Naive B cell (primary cell): ENCODE results near the gene BICC1. TPM values are rescaled to one million over a fixed set of nuclear protein-coding genes. Genes with fewer than 3 reads are reported as not detected.

Experiments
- ATAC-seq, 2 donors: fragments of 150-1000 bp; cut with Tn5 transposase; 2 replicates each; pipeline ENCODE4 v1.10.0; 2021; ENCODE audit warnings: low read depth in 2 of 2, mild to moderate bottlenecking in 2 of 2, moderate library complexity in 2 of 2
- DNase-seq: peaks from one replicate; pipeline ENCODE4 v3.0.0; 2022
- H3K27ac Mint-ChIP-seq, 6 donors: one replicate each; pipeline ENCODE4 v1.8.0; 2020 to 2022; ENCODE audit warnings: mild to moderate bottlenecking in 6 of 6, mixed read lengths in 6 of 6, moderate library complexity in 5 of 6, inconsistent platforms in 2 of 6
- H3K27me3 Mint-ChIP-seq, 3 donors: one replicate each; pipeline ENCODE4 v1.8.0; 2021 to 2022; ENCODE audit warnings: mixed read lengths in 3 of 3, mild to moderate bottlenecking in 1 of 3
- H3K36me3 Mint-ChIP-seq, 2 donors: one replicate each; pipeline ENCODE4 v1.8.0; 2020 to 2022; ENCODE audit warnings: mixed read lengths in 2 of 2, inconsistent platforms in 1 of 2, mild to moderate bottlenecking in 1 of 2
- H3K4me1 Mint-ChIP-seq, 3 donors: one replicate each; pipeline ENCODE4 v1.8.0; 2020 to 2022; ENCODE audit warnings: mixed read lengths in 3 of 3, inconsistent platforms in 1 of 3, mild to moderate bottlenecking in 1 of 3, moderate library complexity in 1 of 3
- H3K4me3 Mint-ChIP-seq, 8 donors: one replicate each; pipeline ENCODE4 v1.8.0; 2020 to 2022; ENCODE audit warnings: mild to moderate bottlenecking in 8 of 8, mixed read lengths in 8 of 8, moderate library complexity in 8 of 8, inconsistent platforms in 2 of 8
- H3K9me3 Mint-ChIP-seq, 7 donors: one replicate each; pipeline ENCODE4 v1.8.0; 2020 to 2022; ENCODE audit warnings: mixed read lengths in 7 of 7, mild to moderate bottlenecking in 5 of 7, inconsistent platforms in 2 of 7, moderate library complexity in 1 of 7
- polyA plus RNA-seq, 6 donors: library from polyadenylated mRNA; unstranded; fragments of 300-500 nt; fragmentation: Illumina TruSeq; gene quantifications; one replicate each; pipeline ENCODE4 v1.2.3, GENCODE V29; 2021; ENCODE audit warnings: low read depth in 6 of 6

BICC1 gene
- polyA plus RNA-seq, 6 donors from 2014 or later = not detected

DNA sequence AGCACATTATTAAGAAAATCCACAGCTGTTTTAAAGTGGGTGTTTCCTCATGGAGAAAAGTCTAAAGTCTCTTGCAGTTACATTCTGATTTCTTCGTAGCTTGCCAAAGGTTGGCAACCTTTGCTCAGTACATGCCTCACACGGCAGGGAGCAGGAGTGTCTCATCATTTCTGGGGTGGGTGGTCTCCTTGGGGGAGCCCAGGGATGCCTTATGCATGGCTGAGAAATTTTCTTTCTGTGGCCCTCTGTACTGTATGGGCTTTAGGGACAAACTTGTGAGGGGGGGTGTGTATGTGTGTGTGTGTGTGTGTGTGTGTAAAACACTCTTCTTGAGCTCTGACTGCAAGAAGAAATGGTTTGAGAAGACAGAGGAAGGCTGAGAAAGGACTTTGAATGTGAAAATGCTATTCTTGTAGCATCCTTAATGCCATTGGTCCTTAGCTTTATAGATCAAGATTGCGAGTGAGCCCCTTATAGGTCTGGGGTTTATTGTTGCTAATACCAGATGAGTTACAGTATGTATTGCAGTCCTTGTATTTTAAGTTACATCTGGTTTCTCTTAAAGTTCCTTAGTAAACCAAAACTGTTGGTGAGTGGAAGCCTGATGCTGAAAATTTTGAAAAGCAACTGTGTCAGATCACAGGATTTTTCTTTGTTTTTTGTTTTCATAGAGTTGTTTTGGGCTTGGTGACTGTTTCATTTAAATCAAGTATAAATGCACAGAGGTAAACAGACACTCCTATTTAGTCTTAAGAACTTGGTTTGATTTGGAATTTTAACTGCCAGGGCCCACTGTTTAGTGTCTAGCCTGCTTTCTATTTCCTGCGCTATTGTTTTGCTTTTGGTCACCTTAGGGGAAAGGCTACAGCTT, 242.0 kb downstream of the BICC1 start:
- DNase-seq (no peak), ATAC-seq (no peak)
- no peaks in the 10 kb centered on the region for H3K4me1 Mint-ChIP-seq
- H3K9me3 Mint-ChIP-seq = no peaks in the 10 kb centered on the region
- no peak overlapping the region for H3K27ac Mint-ChIP-seq
- no peak overlapping the region for H3K4me3 Mint-ChIP-seq
- H3K27me3 Mint-ChIP-seq = no peaks in the 10 kb centered on the region
- no peaks in the 10 kb centered on the region for H3K36me3 Mint-ChIP-seq

DNA sequence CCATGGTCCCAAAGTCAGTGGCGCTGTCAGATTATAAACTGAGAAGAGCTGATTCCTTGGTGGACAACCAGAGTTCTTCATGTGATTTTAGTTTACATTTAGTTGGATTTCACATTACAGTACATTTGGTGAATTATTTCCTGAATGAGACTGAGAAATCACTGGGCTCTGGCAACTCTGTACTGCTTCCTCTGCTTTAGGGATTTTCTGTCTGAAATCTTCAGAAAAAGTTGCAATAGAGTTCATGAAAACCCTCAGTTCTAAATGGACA, 242.6 kb downstream of the BICC1 start:
- H3K4me1 Mint-ChIP-seq = no peaks in the 10 kb centered on the region
- DNase-seq (no peak), ATAC-seq (no peak)
- H3K27me3 Mint-ChIP-seq = no peaks in the 10 kb centered on the region
- H3K9me3 Mint-ChIP-seq = no peaks in the 10 kb centered on the region
- H3K27ac Mint-ChIP-seq = no peak overlapping the region
- H3K4me3 Mint-ChIP-seq = no peak overlapping the region
- H3K36me3 Mint-ChIP-seq = no peaks in the 10 kb centered on the region

DNA sequence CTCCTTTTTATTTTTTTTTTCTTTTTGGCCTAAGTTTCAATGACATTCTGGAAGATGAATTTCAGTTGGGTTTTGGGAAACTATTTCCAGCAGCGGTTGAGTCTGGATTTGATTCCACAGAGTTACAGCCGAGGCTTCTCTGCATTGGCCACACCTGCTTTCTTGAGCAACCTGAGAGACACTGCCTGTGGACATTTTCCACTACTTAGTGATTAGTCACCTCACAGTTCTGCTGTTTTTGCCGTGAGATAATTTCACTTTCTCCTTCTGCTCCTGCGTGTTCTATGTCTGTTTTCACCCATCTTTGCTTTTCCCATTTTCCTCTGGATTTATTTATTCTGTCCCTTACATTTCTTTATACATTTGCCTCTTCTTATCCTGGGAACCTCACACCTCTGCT, 243.0 kb downstream of the BICC1 start:
- Mint-ChIP-seq H3K4me3 (no peak overlapping the region), H3K9me3 (no peaks in the 10 kb centered on the region), H3K27me3 (no peaks in the 10 kb centered on the region), H3K36me3 (no peaks in the 10 kb centered on the region), H3K4me1 (no peaks in the 10 kb centered on the region), H3K27ac (no peak overlapping the region)
- DNase-seq (no peak), ATAC-seq (no peak)

DNA sequence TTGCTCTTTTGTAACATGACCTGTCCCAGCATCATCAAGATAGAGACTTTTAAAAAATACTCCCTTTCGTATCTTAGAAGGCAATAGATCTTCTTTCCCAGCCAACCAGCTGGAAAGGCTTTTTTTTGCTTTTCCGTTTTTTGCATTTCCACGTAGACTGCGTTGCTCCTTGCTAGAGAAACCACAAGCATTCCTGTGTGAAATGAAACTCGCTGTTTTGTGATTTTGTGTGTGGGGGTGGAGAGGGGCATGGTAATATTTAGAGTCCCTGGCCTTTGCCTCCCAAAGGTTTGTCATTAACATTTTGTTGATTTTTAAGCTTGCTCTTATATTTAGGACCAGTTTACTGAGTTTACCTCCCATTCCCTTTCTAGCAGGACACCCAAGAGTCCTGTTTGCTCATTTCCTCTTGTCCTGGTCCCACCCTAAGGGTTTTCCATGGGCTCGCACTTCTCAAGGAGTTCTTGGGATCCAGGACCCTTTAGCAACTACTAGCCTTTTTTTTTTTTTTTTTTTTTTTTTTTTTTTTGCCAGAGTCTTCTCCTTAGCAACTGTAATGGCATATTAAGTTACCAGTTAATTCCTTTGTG, 243.6 kb downstream of the BICC1 start:
- ATAC-seq (no peak), DNase-seq (no peak)
- no peaks in the 10 kb centered on the region for H3K27me3 Mint-ChIP-seq
- H3K4me3 Mint-ChIP-seq = no peak overlapping the region
- H3K27ac Mint-ChIP-seq = peak overlapping the region in 1 of 6 donors; percentile 6
- no peaks in the 10 kb centered on the region for H3K36me3 Mint-ChIP-seq
- H3K9me3 Mint-ChIP-seq = no peaks in the 10 kb centered on the region
- H3K4me1 Mint-ChIP-seq = no peaks in the 10 kb centered on the region

DNA sequence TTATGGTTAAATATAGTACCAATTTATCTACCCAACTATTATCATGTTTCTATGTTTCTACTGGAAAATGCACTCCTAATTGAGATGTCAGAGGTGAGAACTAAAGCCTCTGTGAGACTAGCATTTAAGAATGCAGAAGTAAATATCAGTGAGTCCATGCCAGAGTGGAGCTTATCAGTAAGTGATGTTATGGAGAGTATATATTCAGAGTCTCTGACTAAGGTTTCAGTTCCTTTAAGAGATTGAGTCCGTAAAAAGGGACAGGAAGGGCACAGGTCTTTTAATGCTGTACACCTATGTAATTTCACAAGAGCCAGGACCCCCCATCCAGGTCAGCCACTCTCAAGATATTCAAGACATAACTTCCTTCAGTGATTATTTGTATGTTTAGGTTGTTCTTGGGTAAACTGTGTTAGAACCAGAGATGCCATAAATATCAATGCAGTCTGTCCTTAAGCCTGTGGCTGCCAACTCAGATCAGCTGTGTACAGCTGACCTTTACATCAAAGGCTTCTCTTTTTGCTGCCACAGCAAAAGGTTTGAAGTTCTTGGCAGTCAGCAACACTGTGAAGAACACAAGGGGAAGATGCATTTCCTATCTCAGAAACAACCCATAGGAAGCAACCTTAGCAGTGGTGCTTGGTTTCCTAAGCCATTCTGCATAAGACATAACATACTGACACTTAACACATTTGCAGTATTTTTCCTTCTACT, 244.8 kb downstream of the BICC1 start:
- Mint-ChIP-seq H3K27ac (no peak overlapping the region), H3K4me1 (no peaks in the 10 kb centered on the region), H3K4me3 (no peak overlapping the region), H3K27me3 (no peaks in the 10 kb centered on the region), H3K36me3 (no peaks in the 10 kb centered on the region), H3K9me3 (no peaks in the 10 kb centered on the region)
- DNase-seq (no peak), ATAC-seq (no peak)

DNA sequence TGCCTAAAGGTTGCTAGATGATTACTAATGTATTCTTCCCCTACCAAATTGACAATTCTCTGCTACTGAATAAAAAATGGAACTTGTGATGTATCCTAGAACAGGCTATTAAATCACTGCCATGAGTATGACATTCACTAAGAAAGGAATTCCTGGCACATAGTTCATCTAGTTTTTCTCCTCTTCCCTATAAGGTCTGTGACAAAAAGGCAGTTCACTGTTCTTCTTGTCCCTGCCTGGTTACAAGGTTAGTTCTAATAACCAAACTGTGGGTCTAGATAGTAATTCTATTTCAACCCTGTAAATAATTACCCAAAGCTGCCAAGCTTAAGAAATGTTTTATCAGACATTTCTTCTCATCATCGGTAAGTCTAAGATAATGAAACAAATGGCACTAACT, 245.6 kb downstream of the BICC1 start:
- H3K36me3 Mint-ChIP-seq = no peaks in the 10 kb centered on the region
- no peak overlapping the region for H3K4me3 Mint-ChIP-seq
- no peak overlapping the region for H3K27ac Mint-ChIP-seq
- H3K9me3 Mint-ChIP-seq = no peaks in the 10 kb centered on the region
- ATAC-seq (no peak), DNase-seq (no peak)
- H3K4me1 Mint-ChIP-seq = no peaks in the 10 kb centered on the region
- no peaks in the 10 kb centered on the region for H3K27me3 Mint-ChIP-seq

DNA sequence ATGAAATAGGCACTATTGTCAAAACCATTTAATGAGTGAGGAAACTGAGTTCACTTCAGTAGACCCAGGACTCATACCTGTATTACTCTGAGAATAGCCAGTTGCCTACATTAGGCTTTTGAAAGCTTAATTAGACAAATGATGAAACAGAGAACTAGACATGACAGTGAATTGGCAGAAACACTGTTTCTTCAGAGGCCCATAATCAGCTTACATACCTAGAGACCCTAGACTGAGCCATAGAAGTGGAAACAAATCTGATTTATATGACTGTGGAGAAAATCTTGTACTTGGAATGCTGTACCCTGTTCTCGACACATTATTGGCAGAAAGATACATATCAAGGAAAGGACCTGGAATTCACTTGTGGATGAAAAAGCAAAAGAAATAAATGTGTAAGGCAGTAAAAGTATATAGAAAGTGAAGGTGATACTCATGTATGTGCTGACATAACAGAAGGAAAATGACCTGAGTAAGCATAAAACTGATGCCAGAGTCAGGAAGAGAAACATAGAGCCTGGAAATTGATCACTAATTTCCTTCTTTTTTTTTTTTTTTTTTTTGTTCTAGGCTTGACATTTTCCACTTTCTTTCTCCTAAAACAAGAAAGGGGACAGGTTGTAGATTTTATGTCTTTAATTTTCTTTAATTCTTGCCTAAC, 251.5 kb downstream of the BICC1 start:
- Mint-ChIP-seq H3K9me3 (peaks cover 3 to 14% (median 11%) of the 10 kb centered on the region in 7 donors), H3K36me3 (no peaks in the 10 kb centered on the region), H3K4me3 (no peak overlapping the region), H3K27ac (no peak overlapping the region), H3K4me1 (no peaks in the 10 kb centered on the region), H3K27me3 (no peaks in the 10 kb centered on the region)
- no peak for DNase-seq
- ATAC-seq = no peak

DNA sequence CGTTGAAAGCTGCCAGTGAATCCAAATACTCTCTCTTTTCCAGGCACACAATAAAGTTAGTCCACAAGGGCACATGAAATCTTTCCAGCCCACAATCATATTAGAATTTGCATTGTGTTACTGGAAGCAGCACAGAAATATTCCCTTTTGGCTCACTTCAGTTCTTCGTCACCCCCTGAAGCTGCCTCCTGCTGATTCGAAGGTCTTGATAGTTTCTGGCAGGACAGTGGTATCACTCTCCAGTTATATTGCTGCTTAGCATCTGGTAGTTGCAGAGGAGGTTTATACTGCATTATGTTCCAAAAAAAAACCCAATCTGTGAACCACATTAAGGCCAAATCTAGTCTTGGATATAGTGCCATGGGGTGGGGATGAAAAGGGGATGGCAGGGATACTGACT, 253.2 kb downstream of the BICC1 start:
- Mint-ChIP-seq H3K9me3 (peaks cover 3 to 14% (median 11%) of the 10 kb centered on the region in 7 donors), H3K36me3 (no peaks in the 10 kb centered on the region), H3K27ac (no peak overlapping the region), H3K4me3 (no peak overlapping the region), H3K27me3 (no peaks in the 10 kb centered on the region), H3K4me1 (no peaks in the 10 kb centered on the region)
- ATAC-seq (no peak), DNase-seq (no peak)

DNA sequence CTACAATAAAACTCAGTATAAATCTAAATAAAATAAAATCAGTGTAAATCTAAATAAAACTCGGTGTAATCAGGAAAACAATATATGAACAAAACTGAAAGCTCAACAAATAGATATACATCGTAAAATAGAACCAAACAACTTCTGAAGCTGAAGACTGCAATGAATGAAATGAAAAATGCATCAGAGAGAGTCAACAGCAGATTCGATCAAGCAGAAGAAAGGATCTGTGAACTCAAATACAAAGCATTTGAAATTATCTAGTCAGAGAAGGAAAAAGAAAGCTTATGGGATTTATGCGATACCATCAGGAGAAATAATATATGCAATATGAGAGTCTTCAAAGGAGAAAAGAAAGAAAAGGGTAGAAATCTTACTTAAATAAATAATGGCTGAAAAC, 255.0 kb downstream of the BICC1 start:
- DNase-seq = no peak
- no peak overlapping the region for H3K27ac Mint-ChIP-seq
- no peak overlapping the region for H3K4me3 Mint-ChIP-seq
- ATAC-seq = no peak
- H3K9me3 Mint-ChIP-seq = peaks cover 3 to 14% (median 11%) of the 10 kb centered on the region in 7 donors
- H3K4me1 Mint-ChIP-seq = no peaks in the 10 kb centered on the region
- no peaks in the 10 kb centered on the region for H3K36me3 Mint-ChIP-seq
- no peaks in the 10 kb centered on the region for H3K27me3 Mint-ChIP-seq

DNA sequence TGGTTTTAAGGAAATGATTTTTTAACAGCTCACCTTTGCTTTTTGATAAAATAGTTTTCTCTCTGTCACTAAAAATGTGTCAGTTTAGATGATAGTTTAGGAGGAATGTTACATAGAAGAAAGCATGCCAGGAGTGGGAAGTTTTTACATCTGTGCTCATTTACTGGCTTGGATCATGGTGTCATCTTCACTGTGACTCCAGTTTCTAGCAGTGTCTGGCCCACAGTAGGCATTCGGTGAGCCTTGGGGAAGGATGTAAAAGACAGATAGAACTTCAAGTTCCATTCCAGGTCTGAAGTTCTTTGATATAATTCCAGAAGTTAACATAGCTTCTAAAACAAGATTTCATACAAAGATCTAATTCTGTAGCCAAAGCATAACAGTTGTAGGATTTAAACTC, 259.2 kb downstream of the BICC1 start:
- no peaks in the 10 kb centered on the region for H3K4me1 Mint-ChIP-seq
- H3K27me3 Mint-ChIP-seq = peaks cover 0 to under 1% (median 0%) of the 10 kb centered on the region in 3 donors
- H3K27ac Mint-ChIP-seq = no peak overlapping the region
- DNase-seq (no peak), ATAC-seq (no peak)
- H3K9me3 Mint-ChIP-seq = peaks cover 0 to 14% (median 9%) of the 10 kb centered on the region in 7 donors
- H3K36me3 Mint-ChIP-seq = no peaks in the 10 kb centered on the region
- H3K4me3 Mint-ChIP-seq = no peak overlapping the region

DNA sequence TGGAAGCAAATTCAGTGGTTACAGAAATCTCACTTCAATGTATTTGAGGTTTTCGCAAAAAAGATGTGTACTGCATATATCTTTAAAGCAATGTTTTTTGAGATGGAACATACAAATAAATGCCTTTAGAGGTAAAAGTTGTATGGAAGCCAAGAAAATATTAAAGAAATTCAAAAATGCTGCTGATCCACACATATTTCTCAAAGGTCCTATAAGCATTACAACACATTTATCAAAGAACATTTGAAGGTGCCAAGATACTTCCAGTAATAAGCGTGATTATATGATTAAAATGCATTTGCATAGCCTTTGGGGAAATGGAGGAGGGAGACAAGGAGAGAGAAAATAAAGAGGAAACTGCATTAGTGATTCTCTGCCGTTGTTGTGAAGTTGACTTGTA, 260.1 kb downstream of the BICC1 start:
- Mint-ChIP-seq H3K36me3 (no peaks in the 10 kb centered on the region), H3K9me3 (peaks cover 0 to 6% (median 3%) of the 10 kb centered on the region in 7 donors)
- ATAC-seq = no peak

DNA sequence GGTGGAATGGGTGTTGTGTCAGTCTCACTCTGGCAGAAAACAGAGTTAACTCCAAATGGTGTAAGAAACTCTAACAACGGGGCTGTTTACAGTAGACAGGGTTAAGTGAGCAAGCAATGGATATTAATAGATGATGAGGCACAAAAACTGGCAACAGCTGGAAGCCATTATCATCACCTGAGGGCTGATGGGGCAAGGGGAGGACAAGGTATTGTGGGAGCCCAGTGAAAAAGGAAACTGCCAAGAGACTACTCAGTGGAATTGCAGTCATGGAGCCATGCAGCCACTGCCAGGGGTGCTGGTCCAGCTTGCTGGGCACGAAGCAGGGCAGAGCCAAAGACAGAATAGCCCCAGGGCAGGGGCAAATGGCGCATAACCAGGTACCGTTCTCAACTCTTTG, 260.7 kb downstream of the BICC1 start:
- H3K4me1 Mint-ChIP-seq = no peaks in the 10 kb centered on the region
- H3K4me3 Mint-ChIP-seq = no peak overlapping the region
- DNase-seq (no peak), ATAC-seq (no peak)
- no peak overlapping the region for H3K27ac Mint-ChIP-seq
- no peaks in the 10 kb centered on the region for H3K36me3 Mint-ChIP-seq
- H3K9me3 Mint-ChIP-seq = peaks cover 0 to under 1% (median 0%) of the 10 kb centered on the region in 7 donors
- H3K27me3 Mint-ChIP-seq = peaks cover 0 to 3% (median 0%) of the 10 kb centered on the region in 3 donors

More for the DNA sequence above, 260.1 kb downstream of the BICC1 start:
- Mint-ChIP-seq H3K4me1 (no peaks in the 10 kb centered on the region), H3K27ac (no peak overlapping the region), H3K4me3 (no peak overlapping the region), H3K27me3 (peaks cover 0 to 3% (median 0%) of the 10 kb centered on the region in 3 donors)
- DNase-seq = no peak

DNA sequence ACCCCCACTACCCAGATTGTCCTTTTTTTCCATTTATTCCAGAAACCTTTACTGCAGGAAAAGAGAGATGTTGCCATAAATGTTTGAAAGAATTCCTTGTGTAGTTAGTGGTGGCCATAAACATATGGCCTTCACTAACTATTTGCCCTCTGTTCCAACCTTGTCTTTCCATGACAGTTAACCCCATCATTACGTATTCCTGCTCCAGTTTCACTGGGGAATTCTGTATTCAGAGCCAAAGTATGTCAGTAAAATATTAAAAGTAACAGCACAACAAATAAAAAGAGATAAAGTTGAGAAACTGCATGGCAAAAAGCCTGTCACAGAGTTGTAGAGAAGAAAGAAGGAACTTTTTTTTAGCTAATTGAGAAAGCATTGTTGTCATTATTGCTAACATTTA, 261.3 kb downstream of the BICC1 start:
- H3K27ac Mint-ChIP-seq = no peak overlapping the region
- no peak for ATAC-seq
- no peaks in the 10 kb centered on the region for H3K4me1 Mint-ChIP-seq
- no peak overlapping the region for H3K4me3 Mint-ChIP-seq
- H3K36me3 Mint-ChIP-seq = no peaks in the 10 kb centered on the region
- no peak for DNase-seq
- H3K9me3 Mint-ChIP-seq = no peaks in the 10 kb centered on the region
- peaks cover 0 to 3% (median 0%) of the 10 kb centered on the region in 3 donors for H3K27me3 Mint-ChIP-seq
